ENCODE results near the gene EDC3.

The EDC3 gene

DNA sequence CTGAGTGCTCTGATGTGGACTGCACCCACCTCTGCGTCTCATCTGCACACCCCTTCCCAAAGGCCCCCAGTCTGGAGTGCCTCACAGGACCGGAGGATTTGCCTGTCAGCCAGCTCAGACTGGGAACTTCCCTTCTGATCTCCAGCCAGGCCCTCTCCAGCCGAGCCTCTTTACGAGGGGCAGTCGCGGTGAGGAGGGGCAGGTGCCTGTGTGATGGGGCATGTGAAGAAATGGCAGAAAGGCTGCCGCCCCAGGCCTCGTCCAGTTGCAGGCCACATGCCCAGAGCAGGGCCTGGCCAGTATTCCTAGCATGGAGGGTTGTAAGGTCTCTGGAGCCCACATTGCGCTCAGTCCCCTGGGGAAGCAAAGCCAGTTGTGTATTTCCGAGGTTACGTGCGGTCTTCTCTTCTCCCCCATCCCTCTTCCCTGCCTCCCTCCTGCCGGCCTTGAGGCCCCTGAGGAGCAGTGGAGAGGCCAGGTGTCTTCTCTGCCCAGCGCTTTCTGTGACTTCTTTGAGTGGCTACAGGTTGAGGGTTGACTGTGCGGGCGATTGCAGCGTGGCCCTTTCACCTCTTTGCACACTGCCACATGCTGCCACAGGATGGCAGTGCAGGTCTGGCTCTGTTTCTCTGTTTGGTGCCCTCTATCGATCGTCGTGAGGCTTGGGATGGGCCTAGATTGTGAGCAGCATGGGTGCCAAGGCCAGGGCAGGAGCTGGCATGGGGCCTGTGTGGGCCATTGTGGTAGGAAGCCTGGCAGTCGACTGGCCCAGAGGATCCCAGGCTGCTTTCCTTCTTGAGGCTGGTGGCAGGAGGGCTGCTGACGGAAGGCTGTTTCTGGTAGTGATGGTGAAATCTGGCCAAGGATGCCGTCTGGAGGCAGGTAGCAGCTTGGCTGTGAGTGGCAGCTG is 74.9 kb downstream of the EDC3 start:
- H3K4me3 ChIP-seq (replicated peaks; ENCODE audit: low read depth, low read length) = no peak overlapping the region
- DNase-seq (ENCODE audit: low read depth) = peak; percentile 76
- TF ChIP-seq, protein P1, sequence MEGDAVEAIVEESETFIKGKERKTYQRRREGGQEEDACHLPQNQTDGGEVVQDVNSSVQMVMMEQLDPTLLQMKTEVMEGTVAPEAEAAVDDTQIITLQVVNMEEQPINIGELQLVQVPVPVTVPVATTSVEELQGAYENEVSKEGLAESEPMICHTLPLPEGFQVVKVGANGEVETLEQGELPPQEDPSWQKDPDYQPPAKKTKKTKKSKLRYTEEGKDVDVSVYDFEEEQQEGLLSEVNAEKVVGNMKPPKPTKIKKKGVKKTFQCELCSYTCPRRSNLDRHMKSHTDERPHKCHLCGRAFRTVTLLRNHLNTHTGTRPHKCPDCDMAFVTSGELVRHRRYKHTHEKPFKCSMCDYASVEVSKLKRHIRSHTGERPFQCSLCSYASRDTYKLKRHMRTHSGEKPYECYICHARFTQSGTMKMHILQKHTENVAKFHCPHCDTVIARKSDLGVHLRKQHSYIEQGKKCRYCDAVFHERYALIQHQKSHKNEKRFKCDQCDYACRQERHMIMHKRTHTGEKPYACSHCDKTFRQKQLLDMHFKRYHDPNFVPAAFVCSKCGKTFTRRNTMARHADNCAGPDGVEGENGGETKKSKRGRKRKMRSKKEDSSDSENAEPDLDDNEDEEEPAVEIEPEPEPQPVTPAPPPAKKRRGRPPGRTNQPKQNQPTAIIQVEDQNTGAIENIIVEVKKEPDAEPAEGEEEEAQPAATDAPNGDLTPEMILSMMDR (IDR thresholded peaks at IDR 0.05; ENCODE audit: low read length, missing control alignments) = peak; percentile 95

DNA sequence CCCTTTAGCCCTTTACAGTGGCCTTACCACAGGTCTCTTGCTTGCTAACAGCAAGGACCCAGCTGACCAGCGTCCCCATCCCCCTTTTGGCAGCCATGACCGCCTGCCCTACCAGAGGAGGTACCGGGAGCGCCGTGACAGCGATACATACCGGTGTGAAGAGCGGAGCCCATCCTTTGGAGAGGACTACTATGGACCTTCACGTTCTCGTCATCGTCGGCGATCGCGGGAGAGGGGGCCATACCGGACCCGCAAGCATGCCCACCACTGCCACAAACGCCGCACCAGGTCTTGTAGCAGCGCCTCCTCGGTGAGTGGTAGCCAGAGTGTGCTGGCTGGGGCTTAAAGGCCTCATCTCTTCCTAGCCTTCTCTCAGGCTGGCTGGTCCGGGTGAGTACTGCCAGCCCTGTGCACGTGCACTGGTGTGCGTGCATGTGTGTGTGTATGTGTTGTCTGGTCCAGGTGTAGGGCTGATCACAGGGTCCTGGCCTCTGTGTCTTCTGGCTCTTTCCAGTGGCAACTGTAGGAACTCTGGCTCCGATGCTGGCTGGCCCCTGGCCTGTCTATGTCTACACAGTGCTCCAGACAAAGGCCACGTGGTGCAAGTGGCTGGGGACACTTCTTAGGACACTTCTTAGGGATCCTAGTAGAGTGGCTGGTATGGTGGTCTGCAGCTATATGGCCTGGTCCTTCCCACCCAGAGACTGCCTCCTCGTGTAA is 75.7 kb downstream of the EDC3 start:
- DNase-seq (ENCODE audit: low read depth) = no peak
- TF ChIP-seq, protein P1 (IDR thresholded peaks at IDR 0.05; ENCODE audit: low read length, missing control alignments) = no peak
- H3K4me3 ChIP-seq (replicated peaks; ENCODE audit: low read depth, low read length) = no peak overlapping the region

DNA sequence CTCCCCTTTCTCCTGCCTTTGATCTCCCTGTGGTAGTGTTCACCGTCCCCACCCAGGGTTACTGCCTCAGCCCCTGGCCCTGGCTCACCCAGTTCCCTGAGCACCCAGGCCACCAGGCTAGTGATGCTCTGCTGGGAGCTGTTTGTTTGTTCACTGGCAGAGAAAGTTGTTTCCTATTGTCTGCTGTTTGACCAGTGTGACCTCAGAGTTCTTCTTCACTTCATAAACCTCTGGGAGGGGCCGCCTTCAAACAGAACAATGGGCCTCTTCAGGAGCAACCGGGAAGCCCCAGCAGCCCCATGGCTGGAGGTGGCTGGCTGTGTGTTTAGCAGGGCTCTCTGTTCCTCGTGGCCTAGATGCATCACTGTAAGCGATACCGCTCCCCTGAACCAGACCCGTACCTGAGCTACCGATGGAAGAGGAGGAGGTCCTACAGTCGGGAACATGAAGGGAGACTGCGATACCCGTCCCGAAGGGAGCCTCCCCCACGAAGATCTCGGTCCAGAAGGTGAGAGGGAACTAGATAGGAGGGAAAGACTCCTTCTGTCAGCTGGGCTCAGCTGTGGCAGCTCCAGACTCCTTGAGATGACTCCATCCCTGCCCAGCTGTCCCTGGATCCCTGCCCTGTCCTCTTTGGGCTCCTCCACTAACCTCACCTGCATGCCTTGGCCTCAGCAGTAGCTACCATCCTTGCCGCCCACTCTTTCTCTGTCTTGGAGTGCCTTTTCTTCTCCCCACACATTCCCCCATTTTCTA is 76.8 kb downstream of the EDC3 start:
- no peak for DNase-seq (ENCODE audit: low read depth)
- TF ChIP-seq, protein P1 (IDR thresholded peaks at IDR 0.05; ENCODE audit: low read length, missing control alignments) = no peak
- H3K4me3 ChIP-seq (replicated peaks; ENCODE audit: low read depth, low read length) = no peak overlapping the region

DNA sequence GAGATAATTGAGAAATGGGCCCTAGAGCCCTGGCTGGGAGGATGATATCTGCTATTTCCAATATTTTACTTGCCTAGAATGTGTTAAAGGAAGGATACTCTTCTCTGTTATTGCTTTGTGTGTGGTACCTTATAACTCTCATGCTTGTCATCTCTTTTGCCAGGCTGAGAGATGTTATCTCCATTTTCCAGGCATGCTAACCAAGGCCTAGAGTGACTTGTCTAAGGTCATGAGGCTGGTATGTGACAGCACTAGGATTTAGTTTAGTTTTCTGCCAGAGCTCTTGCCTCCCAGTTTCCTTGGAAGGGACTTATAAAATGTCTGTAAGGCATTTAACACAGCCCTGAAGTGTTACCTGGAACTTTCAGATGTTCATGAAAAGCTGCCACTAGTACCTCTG is 78.8 kb downstream of the EDC3 start:
- DNase-seq (ENCODE audit: low read depth) = no peak
- peak overlapping the region; percentile 99 for H3K4me3 ChIP-seq (replicated peaks; ENCODE audit: low read depth, low read length)
- TF ChIP-seq, protein P1 (IDR thresholded peaks at IDR 0.05; ENCODE audit: low read length, missing control alignments) = no peak

DNA sequence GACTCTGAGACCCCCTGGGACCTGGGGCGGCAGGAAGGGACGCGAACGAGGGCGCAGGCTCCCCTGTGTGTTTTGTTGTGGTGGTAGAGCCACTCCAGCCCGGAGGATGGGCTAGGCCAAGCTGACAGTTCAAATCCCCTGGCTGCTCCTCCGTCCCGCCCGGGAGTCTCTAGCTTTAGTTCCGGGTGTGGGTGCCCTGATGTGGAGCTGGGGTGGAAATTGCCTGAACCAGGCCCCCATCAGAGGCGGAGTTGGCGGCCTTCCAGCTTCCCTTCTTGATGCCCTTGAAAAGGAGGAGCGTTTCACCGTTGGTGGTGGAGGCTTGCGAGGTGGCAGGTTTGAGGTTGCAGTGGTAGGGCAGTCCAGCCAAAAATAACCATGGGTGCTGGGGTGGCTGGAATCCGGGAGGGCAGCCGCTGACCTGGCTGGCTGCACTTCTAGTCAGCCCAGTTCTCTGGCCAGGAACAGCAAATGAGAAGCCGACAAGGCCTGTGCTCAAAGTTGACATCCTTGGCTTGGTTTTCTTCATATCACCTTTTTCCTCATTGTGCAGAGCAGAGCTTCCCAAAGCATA is 79.4 kb downstream of the EDC3 start:
- H3K4me3 ChIP-seq (replicated peaks; ENCODE audit: low read depth, low read length) = peak overlapping the region; percentile 99
- DNase-seq (ENCODE audit: low read depth) = peak; percentile 69
- TF ChIP-seq, protein P1 (IDR thresholded peaks at IDR 0.05; ENCODE audit: low read length, missing control alignments) = no peak

DNA sequence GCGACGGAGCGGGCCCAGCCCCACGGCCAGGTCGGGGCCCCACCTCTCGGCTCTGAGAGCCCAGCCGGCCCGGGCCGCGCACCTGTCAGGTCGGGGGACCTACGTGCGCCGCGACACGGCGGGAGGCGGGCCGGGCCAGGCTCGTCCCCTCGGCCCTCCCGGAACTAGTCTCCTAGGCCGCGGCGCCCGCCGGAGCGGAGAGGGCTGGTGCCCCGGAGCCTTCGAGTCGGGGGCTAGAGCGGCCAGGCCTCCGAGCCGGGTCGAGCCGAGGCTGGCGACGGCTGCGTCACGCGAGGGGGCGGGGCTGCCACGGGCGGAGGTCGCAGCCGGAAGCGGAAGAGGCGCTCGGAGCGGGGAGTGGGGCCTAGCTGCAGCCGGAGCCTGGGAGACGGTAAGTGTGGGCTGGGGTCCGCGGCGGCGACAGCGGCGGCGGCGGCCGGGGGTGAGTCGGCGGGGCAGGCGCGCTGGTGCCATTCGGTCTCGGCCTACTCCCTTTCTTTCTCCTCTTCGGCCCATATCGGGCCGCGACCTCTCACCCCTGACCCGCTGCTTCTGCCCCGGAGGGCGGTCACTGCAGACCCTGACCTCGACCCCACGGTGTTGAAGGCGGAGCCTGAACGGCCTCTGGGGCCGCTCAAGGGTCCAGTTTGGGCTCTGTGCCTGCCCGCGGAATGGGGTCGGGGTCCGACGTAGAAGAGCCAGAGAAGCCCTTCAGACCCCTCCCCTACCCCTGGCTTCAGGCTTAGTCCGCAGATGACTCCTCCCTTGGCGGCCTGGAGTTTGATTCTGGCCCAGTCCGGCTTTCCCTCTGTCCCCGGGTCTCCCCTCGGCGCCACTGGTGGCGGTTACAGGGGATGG is 80.1 kb downstream of the EDC3 start, which contains the start of gene CLK3:
CLK3 (plus strand) TSS at position 329 of the 858 bp plus-strand sequence. CDS start 3,361 bp downstream, outside the sequence.
- H3K4me3 ChIP-seq (replicated peaks; ENCODE audit: low read depth, low read length) = peak within 1 kb of the TSS; percentile 99
- TF ChIP-seq, protein P1 (IDR thresholded peaks at IDR 0.05; ENCODE audit: low read length, missing control alignments) = no peak
- DNase-seq (ENCODE audit: low read depth) = peak; percentile 92

All from fibroblast of pulmonary artery (primary cell).